ENCODE measurements around the gene BLM.

- TF ChIP-seq YY1 (IDR thresholded peaks at IDR 0.05; ENCODE audit: low read depth, low read length) (no peak), POLR2A (IDR thresholded peaks at IDR 0.05; ENCODE audit: control extremely low read depth in 1 of 2, low read depth in 2 of 2, low read length in 2 of 2) (no peak), BACH1 (IDR thresholded peaks at IDR 0.05; ENCODE audit: low read length) (no peak), CTCF (IDR thresholded peaks at IDR 0.05; ENCODE audit: control extremely low read depth in 1 of 3, insufficient read depth in 1 of 3, low read depth in 1 of 3, low read length in 3 of 3) (no peak), USF2 (IDR thresholded peaks at IDR 0.05; ENCODE audit: low read length) (no peak), TEAD4 (IDR thresholded peaks at IDR 0.05; ENCODE audit: low read depth, low read length) (no peak), CBX5 (IDR thresholded peaks at IDR 0.05; ENCODE audit: low read depth, low read length) (no peak), TAF1 (IDR thresholded peaks at IDR 0.05; ENCODE audit: low read depth, low read length) (no peak), SP1 (IDR thresholded peaks at IDR 0.05; ENCODE audit: low read depth, low read length) (no peak)
Observed at GRCh38 chr15:90814191-90814821, 97.2 kb downstream of the BLM start.

Data from H1 (cell line).